ENCODE measurements around the gene HIVEP3.

DNA sequence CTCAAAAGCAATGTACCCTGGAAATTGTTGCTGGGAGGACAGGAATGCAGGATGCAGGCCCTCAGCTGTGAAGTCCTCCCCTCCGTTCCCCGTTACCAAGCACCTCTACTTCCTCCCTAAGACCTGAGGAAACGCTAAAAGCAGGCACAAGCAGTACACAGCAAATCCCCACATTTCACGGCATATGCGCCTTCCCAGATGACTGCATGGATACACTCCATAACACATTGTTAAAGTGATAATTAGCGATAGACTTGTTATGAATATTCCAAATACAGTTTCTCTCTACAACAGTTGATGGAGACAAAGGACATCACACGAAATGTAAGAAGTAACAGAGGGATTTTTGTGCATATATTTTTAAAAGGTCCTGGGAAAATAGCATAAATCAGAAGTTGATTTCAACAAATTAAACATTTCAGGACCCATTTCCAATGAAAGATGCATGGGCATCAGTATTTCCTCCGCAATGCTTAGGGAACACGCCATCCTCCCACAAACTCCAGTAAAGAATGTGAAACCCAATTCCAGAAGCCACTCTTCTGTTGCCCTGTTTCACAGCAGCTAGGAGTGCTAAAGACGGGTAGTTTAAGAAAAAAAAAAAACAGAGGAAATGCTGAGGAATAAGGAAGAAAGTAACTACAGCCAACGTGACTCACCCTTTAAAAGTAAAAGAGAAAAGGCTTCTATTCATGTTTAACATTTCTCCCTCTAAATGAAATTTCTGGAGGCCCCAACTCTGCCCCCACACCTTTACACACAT, 75.5 kb downstream of the HIVEP3 start:
- TF ChIP-seq NR2C2 (CRISPR knock-in tag; IDR thresholded peaks at IDR 0.05) (no peak), CREB1 (CRISPR knock-in tag; IDR thresholded peaks at IDR 0.05) (no peak), ZNF121 (CRISPR knock-in tag; IDR thresholded peaks at IDR 0.05) (no peak), ZNF263 (CRISPR knock-in tag; IDR thresholded peaks at IDR 0.05; ENCODE audit: low read depth) (no peak)
- TF ChIP-seq, protein P1, sequence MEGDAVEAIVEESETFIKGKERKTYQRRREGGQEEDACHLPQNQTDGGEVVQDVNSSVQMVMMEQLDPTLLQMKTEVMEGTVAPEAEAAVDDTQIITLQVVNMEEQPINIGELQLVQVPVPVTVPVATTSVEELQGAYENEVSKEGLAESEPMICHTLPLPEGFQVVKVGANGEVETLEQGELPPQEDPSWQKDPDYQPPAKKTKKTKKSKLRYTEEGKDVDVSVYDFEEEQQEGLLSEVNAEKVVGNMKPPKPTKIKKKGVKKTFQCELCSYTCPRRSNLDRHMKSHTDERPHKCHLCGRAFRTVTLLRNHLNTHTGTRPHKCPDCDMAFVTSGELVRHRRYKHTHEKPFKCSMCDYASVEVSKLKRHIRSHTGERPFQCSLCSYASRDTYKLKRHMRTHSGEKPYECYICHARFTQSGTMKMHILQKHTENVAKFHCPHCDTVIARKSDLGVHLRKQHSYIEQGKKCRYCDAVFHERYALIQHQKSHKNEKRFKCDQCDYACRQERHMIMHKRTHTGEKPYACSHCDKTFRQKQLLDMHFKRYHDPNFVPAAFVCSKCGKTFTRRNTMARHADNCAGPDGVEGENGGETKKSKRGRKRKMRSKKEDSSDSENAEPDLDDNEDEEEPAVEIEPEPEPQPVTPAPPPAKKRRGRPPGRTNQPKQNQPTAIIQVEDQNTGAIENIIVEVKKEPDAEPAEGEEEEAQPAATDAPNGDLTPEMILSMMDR (IDR thresholded peaks at IDR 0.05), result no peak
- TF ChIP-seq, protein P2, sequence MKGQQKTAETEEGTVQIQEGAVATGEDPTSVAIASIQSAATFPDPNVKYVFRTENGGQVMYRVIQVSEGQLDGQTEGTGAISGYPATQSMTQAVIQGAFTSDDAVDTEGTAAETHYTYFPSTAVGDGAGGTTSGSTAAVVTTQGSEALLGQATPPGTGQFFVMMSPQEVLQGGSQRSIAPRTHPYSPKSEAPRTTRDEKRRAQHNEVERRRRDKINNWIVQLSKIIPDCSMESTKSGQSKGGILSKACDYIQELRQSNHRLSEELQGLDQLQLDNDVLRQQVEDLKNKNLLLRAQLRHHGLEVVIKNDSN (CRISPR knock-in tag; IDR thresholded peaks at IDR 0.05), result no peak
- TF ChIP-seq, protein P3, sequence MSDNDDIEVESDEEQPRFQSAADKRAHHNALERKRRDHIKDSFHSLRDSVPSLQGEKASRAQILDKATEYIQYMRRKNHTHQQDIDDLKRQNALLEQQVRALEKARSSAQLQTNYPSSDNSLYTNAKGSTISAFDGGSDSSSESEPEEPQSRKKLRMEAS (CRISPR knock-in tag; IDR thresholded peaks at IDR 0.05), result no peak
- TF ChIP-seq, protein P4, sequence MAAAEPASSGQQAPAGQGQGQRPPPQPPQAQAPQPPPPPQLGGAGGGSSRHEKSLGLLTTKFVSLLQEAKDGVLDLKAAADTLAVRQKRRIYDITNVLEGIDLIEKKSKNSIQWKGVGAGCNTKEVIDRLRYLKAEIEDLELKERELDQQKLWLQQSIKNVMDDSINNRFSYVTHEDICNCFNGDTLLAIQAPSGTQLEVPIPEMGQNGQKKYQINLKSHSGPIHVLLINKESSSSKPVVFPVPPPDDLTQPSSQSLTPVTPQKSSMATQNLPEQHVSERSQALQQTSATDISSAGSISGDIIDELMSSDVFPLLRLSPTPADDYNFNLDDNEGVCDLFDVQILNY (CRISPR knock-in tag; IDR thresholded peaks at IDR 0.05), result no peak

All from WTC11 (cell line).